K562 (cell line): ENCODE results near the gene LAMA2. TPM values are rescaled to one million over a fixed set of nuclear protein-coding genes. Genes with fewer than 3 reads are reported as not detected.

Source experiments
- ATAC-seq: fragments of 200-7000 bp; cut with Tn5 transposase; 3 replicates; pipeline ENCODE4 v1.9.1; 2020; ENCODE audit warnings: moderate library complexity
- BruUV-seq: library from RNA; stranded (reverse); fragments of 400-500 nt; replicated peaks from 2 replicates; lab custom pipeline; 2021; lab: Mats Ljungman, UMichigan
- CTCF ChIA-PET: fragments of 300-600 bp; formaldehyde crosslinking; extraction: SDS; loops from one replicate; lab custom pipeline; 2021; ENCODE audit warnings: low intra/inter-chr PET ratio; lab: Yijun Ruan, JAX
- POLR2A ChIA-PET: fragments of 300-600, 350-650 bp; sonication (Branson Sonifier 250); formaldehyde crosslinking; extraction: SDS; loops from one replicate; lab custom pipeline; 2021; ENCODE audit warnings: antibody characterized with exemption, inconsistent platforms; lab: Yijun Ruan, JAX
- DNase-seq, 4 experiments: peaks; one replicate each; pipeline versions ENCODE4 v3.0.0 to v3.0.0-alpha.2; 2011 to 2018; ENCODE audit warnings: low spot score in 3 of 4, mixed read lengths in 3 of 4; ENCODE audit errors: extremely low read depth in 1 of 4
- FAIRE-seq: peaks from 2 replicates; lab custom pipeline; 2011; peaks lifted over from hg19 to GRCh38; lab: Jason Lieb, UNC
- H2AFZ ChIP-seq: 2 replicates; pipeline ENCODE4 v1.6.0; 2011; ENCODE audit warnings: low read depth, low read length, control low read depth, inconsistent platforms
- H3K27ac ChIP-seq: fragments of 200-600 bp; 3 replicates; pipeline ENCODE4 v1.8.0; 2011; ENCODE audit warnings: low read depth, mild to moderate bottlenecking, control low read depth, inconsistent platforms, low read length, moderate library complexity, mixed read lengths; ENCODE audit errors: extremely low read depth
- H3K27me3 ChIP-seq, 2 experiments: fragments of 300-600 bp in 1 of 2; 2 replicates in 1 of 2; 3 replicates in 1 of 2; pipeline versions ENCODE4 v1.6.0 to v1.8.0; 2011; ENCODE audit warnings: inconsistent platforms in 2 of 2, low read length in 2 of 2, mild to moderate bottlenecking in 1 of 2, mixed read lengths in 1 of 2, moderate library complexity in 1 of 2; ENCODE audit not compliant: control insufficient read depth in 2 of 2, insufficient read depth in 2 of 2
- H3K36me3 ChIP-seq: fragments of 300-600 bp; 3 replicates; pipeline ENCODE4 v1.8.0; 2011; ENCODE audit warnings: mild to moderate bottlenecking, low read length, inconsistent platforms; ENCODE audit not compliant: control insufficient read depth, insufficient read depth
- H3K4me1 ChIP-seq, 2 experiments: fragments of 200-600 bp in 1 of 2; replicated peaks in 1 of 2; 2 replicates in 1 of 2; 3 replicates in 1 of 2; pipeline versions ENCODE4 v1.5.1 to v1.8.0; 2011; ENCODE audit warnings: inconsistent platforms in 2 of 2, low read length in 2 of 2, mild to moderate bottlenecking in 1 of 2, mixed read lengths in 1 of 2, moderate library complexity in 1 of 2; ENCODE audit not compliant: control insufficient read depth in 2 of 2, insufficient read depth in 2 of 2
- H3K4me2 ChIP-seq: 2 replicates; pipeline ENCODE4 v1.6.1; 2011; ENCODE audit warnings: low read length, control low read depth, inconsistent platforms, mixed read lengths; ENCODE audit not compliant: insufficient read depth
- H3K4me3 ChIP-seq: fragments of 200-600 bp; sonication (generic), shearing (Covaris generic); 2 replicates; pipeline ENCODE4 v1.5.1; 2016; ENCODE audit warnings: control low read depth, inconsistent platforms
- H3K79me2 ChIP-seq: fragments of 200-600 bp; 3 replicates; pipeline ENCODE4 v1.8.0; 2011; ENCODE audit warnings: low read length, inconsistent platforms; ENCODE audit not compliant: control insufficient read depth, insufficient read depth
- H3K9ac ChIP-seq, 2 experiments: 2 replicates each; pipeline versions ENCODE4 v1.6.0 to v1.6.1; 2011; ENCODE audit warnings: low read depth in 2 of 2, low read length in 2 of 2, control low read depth in 1 of 2, inconsistent platforms in 1 of 2, mild to moderate bottlenecking in 1 of 2, mixed read lengths in 1 of 2; ENCODE audit not compliant: insufficient read depth in 1 of 2
- H3K9me1 ChIP-seq: one replicate; pipeline ENCODE4 v1.6.0; 2011; ENCODE audit warnings: inconsistent platforms, mild to moderate bottlenecking, low read length, moderate library complexity; ENCODE audit not compliant: control insufficient read depth, insufficient read depth
- H3K9me3 ChIP-seq: replicated peaks from 2 replicates; pipeline ENCODE4 v1.5.1; 2011; ENCODE audit warnings: low read depth, low read length, inconsistent platforms; ENCODE audit not compliant: control insufficient read depth, insufficient read depth
- H4K20me1 ChIP-seq: replicated peaks from 2 replicates; pipeline ENCODE4 v1.6.1; 2011; ENCODE audit warnings: low read length, inconsistent platforms, mixed read lengths; ENCODE audit not compliant: control insufficient read depth, insufficient read depth
- FOXK2 ChIP-seq, 2 experiments: fragments of 450-650 bp; IDR thresholded peaks in 1 of 2; conservative IDR thresholded peaks in 1 of 2; 2 replicates each; pipeline ENCODE4 v1.6.1; 2016; ENCODE audit warnings: low read depth in 2 of 2, mild to moderate bottlenecking in 1 of 2
- ID3 ChIP-seq, 2 experiments: fragments of 250-450 bp in 1 of 2; fragments of 450-650 bp in 1 of 2; sonication (Bioruptor Pico) in 1 of 2; IDR thresholded peaks; 2 replicates each; pipeline versions ENCODE4 v1.6.1 to v1.8.0; 2016 to 2021; ENCODE audit warnings: mild to moderate bottlenecking in 2 of 2, moderate library complexity in 2 of 2, missing compliant biosample characterization in 1 of 2, missing genetic modification characterization in 1 of 2
- MIER1 ChIP-seq: fragments of 450-650 bp; IDR thresholded peaks from 2 replicates; pipeline ENCODE4 v1.6.1; 2016; ENCODE audit warnings: antibody characterized with exemption, mild to moderate bottlenecking, low read depth
- TCF7L2 ChIP-seq: fragments of 150-350 bp; IDR thresholded peaks from 2 replicates; pipeline ENCODE4 v1.6.1; 2016; ENCODE audit warnings: low read depth, mild to moderate bottlenecking, low read length, moderate library complexity
- USF2 ChIP-seq: sonication (generic); formaldehyde crosslinking; IDR thresholded peaks from 2 replicates; pipeline ENCODE4 v1.5.0; 2020; ENCODE audit warnings: missing genetic modification reagents
- WGBS: fragments of 100-300 bp; shearing (Covaris generic); methylation state at CpG from one replicate; pipeline ENCODE4 v1.1.6; 2016; ENCODE audit warnings: low coverage, mixed read lengths; ENCODE audit not compliant: insufficient coverage; ENCODE audit errors: missing lambda C conversion rate; 5-methylcytosine and 5-hydroxymethylcytosine counted together
- in situ Hi-C: fragments of 300-500 bp; cut with MboI; formaldehyde crosslinking; loops from 4 replicates; pipeline ENCODE4 v1.15.0; 2018; ENCODE audit warnings: inconsistent platforms, mixed read lengths
- intact Hi-C: fragments of 100-400 bp; cut with micrococcal nuclease; formaldehyde crosslinking; loops from 2 replicates; pipeline ENCODE4 v1.14.2; 2022
- polyA plus RNA-seq, 8 experiments: library from polyadenylated mRNA; depleted of rRNA in 4 of 8; stranded (reverse) in 5 of 8; unstranded in 3 of 8; fragments of >200 nt; fragmentation: Nextera tagmentation in 2 of 8; fragmentation: Illumina TruSeq in 1 of 8; extraction: Ambion mirVana in 2 of 8; extraction: Trizol in 1 of 8; gene quantifications; 2 replicates each; pipeline versions ENCODE4 v1.2.1 to v1.2.3, GENCODE V29; 2011 to 2014; ENCODE audit warnings: inconsistent platforms in 1 of 8, missing spikeins in 1 of 8
- total RNA-seq, 7 experiments: library from RNA; depleted of rRNA in 6 of 7; stranded (reverse); fragments of >200 nt in 6 of 7; fragmentation: Illumina TruSeq in 2 of 7; extraction: Trizol in 2 of 7; gene quantifications; 2 replicates each; pipeline versions ENCODE4 v1.2.1 to v1.2.3, GENCODE V29; 2011 to 2021; ENCODE audit warnings: low replicate concordance in 1 of 7

Gene LAMA2
- total and polyA plus RNA-seq, 9 of the 15 experiments (the other 6 are each of a cell fraction or from before 2014, with no cell fraction given) = 0.04 to 1.5 (median 0.36) TPM

DNA sequence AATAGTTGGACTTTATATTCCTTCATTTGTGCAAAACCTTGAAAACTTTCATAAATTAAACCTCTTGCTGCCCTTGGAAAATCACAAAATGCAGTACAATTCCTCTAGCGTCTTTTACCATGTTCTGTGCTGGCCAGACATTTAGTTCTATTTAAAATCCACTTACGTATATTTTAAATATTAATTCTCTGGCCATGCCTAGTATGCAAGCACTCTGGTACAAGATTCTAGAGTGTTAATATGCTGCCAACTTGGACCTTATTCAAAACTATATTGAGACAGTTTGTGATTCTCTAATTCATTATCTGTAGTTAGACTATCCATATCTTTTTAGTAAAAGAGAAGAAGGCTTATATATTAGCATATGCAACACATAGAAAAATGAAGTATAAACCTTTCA lies 498.9 kb downstream of the LAMA2 start (continued):
- TF ChIP-seq USF2 (CRISPR knock-in tag) (no peak), ID3 (CRISPR knock-in tag; IDR thresholded peaks at IDR 0.05) (no peak), ID3 (tag; IDR thresholded peaks at IDR 0.05) (no peak), TCF7L2 (no peak), FOXK2 (conservative IDR thresholded peaks at IDR 0.05 in 1 of 2, IDR thresholded peaks at IDR 0.05 in 1 of 2; ENCODE audit: low read depth in 2 of 2) (no peak)

- ATAC-seq = no peak
- BruUV-seq = no TSS peak
- H3K9me1 ChIP-seq = no peaks in the 10 kb centered on the region
Measured at GRCh38 chr6:129382916-129383315, 500.0 kb downstream of the LAMA2 start.

More at GRCh38 chr6:129382916-129383315, 500.0 kb downstream of the LAMA2 start:
- H3K9ac ChIP-seq = no peak overlapping the region
- ChIA-PET POLR2A (no interaction called here), CTCF (no interaction called here)
- 0% methylated on average over 7 of the region's 7 CpGs for WGBS
- H3K4me2 ChIP-seq = no peak overlapping the region
- no peaks in the 10 kb centered on the region for H4K20me1 ChIP-seq
- H3K27ac ChIP-seq = no peak overlapping the region
- no peak for TF ChIP-seq MIER1
- no peak overlapping the region for H3K4me3 ChIP-seq
- DNase-seq = no peak
- no peaks in the 10 kb centered on the region for H3K36me3 ChIP-seq
- intact Hi-C loops = no loop called here
- no peaks in the 10 kb centered on the region for H3K27me3 ChIP-seq
- in situ Hi-C loops = no loop called here
- H3K4me1 ChIP-seq = no peaks in the 10 kb centered on the region
- no peaks in the 10 kb centered on the region for H3K9me3 ChIP-seq
- no peaks in the 10 kb centered on the region for H3K79me2 ChIP-seq
- H2AFZ ChIP-seq = no peak overlapping the region
- FAIRE-seq = no peak
